CD8-positive, alpha-beta memory T cell (primary cell): ENCODE measurements around the gene HPS1. TPM values are rescaled to one million over a fixed set of nuclear protein-coding genes. Genes with fewer than 3 reads are reported as not detected.

ENCODE experiments used
- CTCF ChIA-PET: fragments of 350-600 bp; sonication (Branson Sonifier 250); formaldehyde crosslinking; loops from one replicate; lab custom pipeline; 2021; ENCODE audit warnings: antibody characterized with exemption; lab: Charles Lee
- POLR2A ChIA-PET: fragments of 350-600 bp; sonication (Branson Sonifier 250); formaldehyde crosslinking; loops from one replicate; lab custom pipeline; 2021; ENCODE audit warnings: antibody characterized with exemption; lab: Charles Lee
- DNase-seq, 5 donors: peaks; one replicate each; pipeline versions ENCODE4 v3.0.0 to v3.0.0-alpha.2; 2020 to 2022; ENCODE audit warnings: mixed read lengths in 1 of 5
- H3K27ac ChIP-seq: one replicate; pipeline ENCODE4 v1.7.0; 2013; ENCODE audit warnings: low read depth, mild to moderate bottlenecking, low read length, moderate library complexity
- H3K27me3 ChIP-seq: 2 replicates; pipeline ENCODE4 v1.7.0; 2013; ENCODE audit warnings: low read length, mild to moderate bottlenecking; ENCODE audit not compliant: insufficient read depth, poor library complexity, severe bottlenecking
- H3K36me3 ChIP-seq: 2 replicates; pipeline ENCODE4 v1.7.0; 2013; ENCODE audit warnings: mild to moderate bottlenecking, low read length, moderate library complexity; ENCODE audit not compliant: insufficient read depth
- H3K4me1 ChIP-seq: 2 replicates; pipeline ENCODE4 v1.7.0; 2013; ENCODE audit warnings: mild to moderate bottlenecking, low read length, moderate library complexity; ENCODE audit not compliant: insufficient read depth
- H3K4me3 ChIP-seq: 2 replicates; pipeline ENCODE4 v1.7.0; 2013; ENCODE audit warnings: mild to moderate bottlenecking, low read length
- H3K9me3 ChIP-seq: 2 replicates; pipeline ENCODE4 v1.7.0; 2013; ENCODE audit warnings: mild to moderate bottlenecking, low read length
- H3K27ac Mint-ChIP-seq, 8 donors: one replicate each; pipeline ENCODE4 v1.8.0; 2020 to 2021; ENCODE audit warnings: mixed read lengths in 8 of 8, mild to moderate bottlenecking in 6 of 8, inconsistent platforms in 3 of 8, moderate library complexity in 3 of 8
- H3K27me3 Mint-ChIP-seq, 2 donors: one replicate each; pipeline ENCODE4 v1.8.0; 2020 to 2021; ENCODE audit warnings: mixed read lengths in 2 of 2, mild to moderate bottlenecking in 1 of 2, moderate library complexity in 1 of 2
- H3K36me3 Mint-ChIP-seq, 3 donors: one replicate each; pipeline ENCODE4 v1.8.0; 2020 to 2021; ENCODE audit warnings: mixed read lengths in 3 of 3, inconsistent platforms in 1 of 3, mild to moderate bottlenecking in 1 of 3
- H3K4me1 Mint-ChIP-seq, 3 donors: one replicate each; pipeline ENCODE4 v1.8.0; 2020 to 2021; ENCODE audit warnings: mixed read lengths in 3 of 3, inconsistent platforms in 1 of 3, mild to moderate bottlenecking in 1 of 3
- H3K4me3 Mint-ChIP-seq, 7 donors: one replicate each; pipeline ENCODE4 v1.8.0; 2020 to 2021; ENCODE audit warnings: mixed read lengths in 7 of 7, mild to moderate bottlenecking in 6 of 7, moderate library complexity in 4 of 7, inconsistent platforms in 2 of 7
- H3K9me3 Mint-ChIP-seq, 5 donors: one replicate each; pipeline ENCODE4 v1.8.0; 2020 to 2022; ENCODE audit warnings: mixed read lengths in 5 of 5, mild to moderate bottlenecking in 3 of 5, moderate library complexity in 2 of 5, inconsistent platforms in 1 of 5
- polyA plus RNA-seq: library from polyadenylated mRNA; unstranded; fragments of 300-500 nt; fragmentation: Illumina TruSeq; gene quantifications from one replicate; pipeline ENCODE4 v1.2.3, GENCODE V29; 2021
- total RNA-seq, 2 experiments: library from RNA; stranded (reverse); gene quantifications; one replicate each; pipeline ENCODE4 v1.2.3, GENCODE V29; 2021

Gene HPS1
- total and polyA plus RNA-seq, 3 experiments from 2014 or later: 50.5 to 89.8 (median 58.3) TPM

DNA sequence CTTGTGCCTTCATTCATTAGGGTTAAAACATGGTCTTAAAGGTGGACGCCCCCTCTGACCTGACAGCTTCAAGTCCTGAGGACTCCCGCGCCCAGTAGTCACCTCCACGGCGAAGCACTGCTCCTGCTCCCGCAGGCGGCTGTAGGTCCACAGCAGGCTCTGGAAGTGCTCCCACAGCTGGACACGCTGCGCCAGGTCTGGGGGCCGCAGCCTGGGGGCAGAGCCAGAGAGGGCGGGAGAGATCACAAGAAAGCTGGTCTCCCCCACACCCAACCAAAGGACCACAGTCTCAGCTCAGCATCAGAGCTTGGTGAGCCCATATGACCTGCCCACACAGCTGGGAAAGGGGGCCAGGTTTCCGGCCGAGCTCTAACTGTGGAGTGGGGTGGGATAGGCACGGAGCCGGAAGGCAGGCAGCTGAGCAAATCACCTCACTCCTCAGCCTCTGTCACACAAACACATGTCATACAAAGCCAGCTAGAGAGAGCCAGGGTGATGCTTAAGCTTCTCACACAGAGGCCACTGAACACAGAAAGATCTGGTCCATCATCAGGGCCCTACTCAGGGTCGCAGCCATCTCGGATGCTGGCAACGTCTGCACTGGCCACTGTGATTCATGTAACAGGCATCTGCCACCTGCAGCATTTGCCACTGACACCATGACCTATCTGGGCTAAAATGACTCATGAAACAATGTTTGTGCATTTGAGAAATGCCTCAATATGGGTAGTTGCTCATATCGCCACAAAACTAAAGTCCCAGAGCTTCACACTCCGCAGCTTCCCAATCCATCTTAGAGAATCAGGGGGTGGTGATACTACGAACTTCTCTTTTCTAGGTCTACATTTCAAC lies 12.6 kb downstream of the HPS1 start:
- no peak for DNase-seq
- Histone ChIP-seq H3K27me3 (no peaks in the 10 kb centered on the region), H3K9me3 (no peaks in the 10 kb centered on the region), H3K36me3 (peaks cover 30% of the 10 kb centered on the region), H3K4me1 (no peaks in the 10 kb centered on the region), H3K4me3 (no peak overlapping the region), H3K27ac (no peak overlapping the region)
- Mint-ChIP-seq H3K9me3 (peaks cover 0 to 2% (median 0%) of the 10 kb centered on the region in 5 donors), H3K4me3 (no peak overlapping the region), H3K4me1 (peaks cover 4 to 18% (median 10%) of the 10 kb centered on the region in 3 donors), H3K27me3 (no peaks in the 10 kb centered on the region), H3K27ac (peak overlapping the region in 1 of 8 donors; percentile 21), H3K36me3 (peaks cover 26 to 96% (median 29%) of the 10 kb centered on the region in 3 donors)
- ChIA-PET CTCF (interaction anchor here (1.3 to 4.6 kb wide), 2 partner anchors 9 to 12 kb away, joined by 3 to 13 read pairs; no protein-coding TSS in a partner anchor), POLR2A (no interaction called here)

DNA sequence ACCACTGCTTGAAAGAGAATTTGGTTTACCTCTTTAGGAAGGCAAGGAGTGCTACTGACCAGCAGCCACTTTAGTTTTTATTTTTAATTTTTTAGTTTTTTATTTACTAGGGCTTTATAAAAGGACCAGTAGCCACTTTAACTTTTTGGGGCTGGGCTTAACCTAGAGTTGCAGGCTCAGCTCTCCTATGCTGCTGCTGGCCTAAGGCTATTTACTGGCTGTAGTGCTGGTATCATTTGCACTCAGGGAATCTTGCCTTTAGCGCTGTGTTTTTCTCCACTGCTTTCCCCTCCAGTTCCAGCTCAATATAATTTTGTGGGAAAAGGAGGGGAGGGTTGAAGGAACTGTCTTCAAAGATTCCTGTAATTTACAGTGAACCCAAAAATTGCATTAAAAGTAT lies 13.4 kb downstream of the HPS1 start:
- Mint-ChIP-seq H3K9me3 (peaks cover 0 to 2% (median 0%) of the 10 kb centered on the region in 5 donors), H3K27ac (no peak overlapping the region), H3K4me1 (peaks cover 4 to 11% (median 7%) of the 10 kb centered on the region in 3 donors), H3K27me3 (no peaks in the 10 kb centered on the region), H3K4me3 (no peak overlapping the region), H3K36me3 (peaks cover 25 to 92% (median 26%) of the 10 kb centered on the region in 3 donors)
- Histone ChIP-seq H3K27ac (no peak overlapping the region), H3K4me3 (no peak overlapping the region), H3K36me3 (peaks cover 30% of the 10 kb centered on the region), H3K4me1 (no peaks in the 10 kb centered on the region), H3K9me3 (no peaks in the 10 kb centered on the region), H3K27me3 (no peaks in the 10 kb centered on the region)
- no peak for DNase-seq
- ChIA-PET CTCF (interaction anchor here (4.6 kb wide), 1 partner anchor 8 kb away, joined by 13 read pairs; no protein-coding TSS in a partner anchor), POLR2A (no interaction called here)

DNA sequence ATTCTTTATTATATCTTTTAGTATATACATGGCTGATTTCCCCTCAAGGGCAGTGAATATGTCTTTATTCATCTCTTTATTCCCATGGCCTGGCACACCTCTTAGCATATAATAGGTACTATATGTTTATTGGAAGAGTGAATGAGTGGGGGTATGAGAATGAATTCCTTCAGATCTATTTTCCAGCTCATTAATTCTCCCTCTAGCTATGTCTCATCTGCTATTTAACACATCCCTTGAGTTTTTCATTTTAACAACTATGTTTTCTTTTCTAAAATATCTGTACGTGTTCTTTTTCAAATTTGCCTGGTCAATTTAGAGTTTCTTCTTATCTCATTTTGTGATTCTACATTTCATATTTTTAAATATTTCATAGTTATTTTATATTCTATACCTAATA lies 14.4 kb downstream of the HPS1 start:
- Histone ChIP-seq H3K27ac (no peak overlapping the region), H3K36me3 (peaks cover 35% of the 10 kb centered on the region), H3K4me3 (no peak overlapping the region), H3K4me1 (no peaks in the 10 kb centered on the region), H3K27me3 (no peaks in the 10 kb centered on the region), H3K9me3 (no peaks in the 10 kb centered on the region)
- Mint-ChIP-seq H3K4me1 (peaks cover 0 to 4% (median 3%) of the 10 kb centered on the region in 3 donors), H3K4me3 (no peak overlapping the region), H3K9me3 (peaks cover 0 to 2% (median 0%) of the 10 kb centered on the region in 5 donors), H3K27me3 (no peaks in the 10 kb centered on the region), H3K27ac (no peak overlapping the region), H3K36me3 (peaks cover 23 to 92% (median 26%) of the 10 kb centered on the region in 3 donors)
- CTCF ChIA-PET: no interaction called here
- no peak for DNase-seq
- POLR2A ChIA-PET: interaction anchor here (0.5 to 0.7 kb wide), 2 partner anchors 24 to 42 kb away, joined by 3 to 7 read pairs; no protein-coding TSS in a partner anchor

DNA sequence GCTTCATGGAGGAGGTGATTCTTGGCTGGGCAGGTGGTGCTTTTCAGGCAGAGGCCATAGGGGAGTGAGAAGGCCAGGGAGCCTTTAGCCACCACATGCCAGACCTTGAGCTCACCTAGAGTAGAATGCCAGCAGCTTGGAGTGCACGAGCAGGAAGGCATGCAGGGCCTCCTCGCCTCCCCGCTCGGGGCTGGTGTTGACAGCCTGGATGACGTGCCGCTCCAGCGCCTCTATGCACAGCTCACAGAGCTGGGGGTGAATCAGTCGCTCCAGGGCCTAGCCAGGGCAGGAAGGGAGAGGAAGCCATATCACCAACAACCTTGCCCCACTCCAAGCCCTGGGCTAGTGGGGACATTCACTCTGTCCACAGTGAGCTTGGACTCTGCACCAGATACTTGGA lies 15.7 kb downstream of the HPS1 start:
- H3K27ac Mint-ChIP-seq: peak overlapping the region in 3 of 8 donors; percentile 1 to 58 (median 57)
- H3K9me3 ChIP-seq: no peaks in the 10 kb centered on the region
- H3K36me3 ChIP-seq: peaks cover 35% of the 10 kb centered on the region
- no peaks in the 10 kb centered on the region for H3K27me3 ChIP-seq
- peaks cover 18 to 87% (median 26%) of the 10 kb centered on the region in 3 donors for H3K36me3 Mint-ChIP-seq
- DNase-seq: no peak
- H3K4me3 ChIP-seq: no peak overlapping the region
- no peaks in the 10 kb centered on the region for H3K27me3 Mint-ChIP-seq
- CTCF ChIA-PET: no interaction called here
- H3K4me3 Mint-ChIP-seq: no peak overlapping the region
- POLR2A ChIA-PET: no interaction called here
- no peaks in the 10 kb centered on the region for H3K4me1 ChIP-seq
- H3K9me3 Mint-ChIP-seq: peaks cover 0 to 2% (median 0%) of the 10 kb centered on the region in 5 donors
- H3K27ac ChIP-seq: no peak overlapping the region
- H3K4me1 Mint-ChIP-seq: no peaks in the 10 kb centered on the region

GRCh38 chr10:98430427-98430826 lies 16.3 kb downstream of the HPS1 start:
- Mint-ChIP-seq H3K27ac (no peak overlapping the region), H3K27me3 (no peaks in the 10 kb centered on the region), H3K4me3 (no peak overlapping the region), H3K4me1 (no peaks in the 10 kb centered on the region), H3K36me3 (peaks cover 18 to 84% (median 26%) of the 10 kb centered on the region in 3 donors), H3K9me3 (peaks cover 0 to 2% (median 0%) of the 10 kb centered on the region in 5 donors)
- H3K4me1 ChIP-seq: no peaks in the 10 kb centered on the region
- ChIA-PET POLR2A (no interaction called here), CTCF (no interaction called here)
- H3K27ac ChIP-seq: no peak overlapping the region
- H3K9me3 ChIP-seq: no peaks in the 10 kb centered on the region
- no peaks in the 10 kb centered on the region for H3K27me3 ChIP-seq
- H3K4me3 ChIP-seq: no peak overlapping the region
- DNase-seq: no peak
- peaks cover 31% of the 10 kb centered on the region for H3K36me3 ChIP-seq

DNA sequence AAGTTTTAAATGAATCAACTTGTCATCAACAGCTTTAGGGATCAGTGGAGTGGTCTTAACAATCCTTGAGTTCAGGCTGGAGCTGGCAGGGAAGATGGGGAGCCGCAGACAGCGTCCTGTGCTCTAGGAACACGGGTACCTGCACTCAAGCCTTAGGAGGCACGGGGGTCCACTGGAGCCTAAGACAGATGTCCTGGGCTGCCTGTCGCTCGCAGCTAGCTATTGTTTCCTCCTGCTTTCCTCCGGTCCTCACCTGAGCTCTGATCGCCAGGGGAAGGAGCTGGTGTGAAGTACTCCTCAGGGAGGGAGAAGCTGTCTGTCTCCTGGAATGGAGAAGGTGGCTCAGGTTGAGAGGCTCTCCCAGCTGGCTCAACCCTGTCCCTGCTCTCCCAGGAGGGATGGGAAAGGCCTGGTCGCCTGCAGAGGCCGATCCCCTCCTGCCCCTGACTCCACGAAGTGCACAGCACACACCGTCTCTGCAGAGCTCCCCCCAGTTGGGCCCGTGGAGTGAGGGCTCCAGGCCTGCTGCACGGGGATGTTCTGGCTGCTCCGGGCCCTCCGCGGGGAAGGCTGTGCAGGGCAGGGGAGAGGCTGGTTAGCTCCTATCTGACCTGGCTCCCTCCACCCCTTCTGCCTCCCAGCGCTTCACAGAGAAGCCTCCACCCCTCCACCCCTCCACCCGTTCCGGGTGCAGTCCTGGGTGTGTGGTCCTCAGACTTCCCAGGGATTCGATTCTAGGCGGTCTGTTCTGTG lies 17.2 kb downstream of the HPS1 start:
- no peaks in the 10 kb centered on the region for H3K27me3 Mint-ChIP-seq
- ChIA-PET CTCF (no interaction called here), POLR2A (interaction anchor here (0.7 kb wide), 1 partner anchor 188 kb away, joined by 3 read pairs; no protein-coding TSS in a partner anchor)
- Histone ChIP-seq H3K4me1 (no peaks in the 10 kb centered on the region), H3K27me3 (no peaks in the 10 kb centered on the region), H3K27ac (no peak overlapping the region), H3K4me3 (no peak overlapping the region), H3K9me3 (no peaks in the 10 kb centered on the region), H3K36me3 (peaks cover 22% of the 10 kb centered on the region)
- H3K4me1 Mint-ChIP-seq: no peaks in the 10 kb centered on the region
- H3K27ac Mint-ChIP-seq: no peak overlapping the region
- no peak overlapping the region for H3K4me3 Mint-ChIP-seq
- peaks cover 0 to 2% (median 0%) of the 10 kb centered on the region in 5 donors for H3K9me3 Mint-ChIP-seq
- no peak for DNase-seq
- peaks cover 16 to 83% (median 21%) of the 10 kb centered on the region in 3 donors for H3K36me3 Mint-ChIP-seq

GRCh38 chr10:98427011-98427515 lies 19.7 kb downstream of the HPS1 start:
- H3K27me3 Mint-ChIP-seq: no peaks in the 10 kb centered on the region
- DNase-seq: no peak
- POLR2A ChIA-PET: no interaction called here

More at GRCh38 chr10:98427011-98427515, 19.7 kb downstream of the HPS1 start:
- Histone ChIP-seq H3K4me1 (no peaks in the 10 kb centered on the region), H3K4me3 (no peak overlapping the region), H3K27ac (no peak overlapping the region), H3K36me3 (peaks cover 17% of the 10 kb centered on the region), H3K27me3 (no peaks in the 10 kb centered on the region), H3K9me3 (no peaks in the 10 kb centered on the region)
- CTCF ChIA-PET: interaction anchor here (0.6 to 0.7 kb wide), 2 partner anchors 40 to 718 kb away, joined by 3 to 4 read pairs; no protein-coding TSS in a partner anchor
- no peaks in the 10 kb centered on the region for H3K9me3 Mint-ChIP-seq
- H3K36me3 Mint-ChIP-seq: peaks cover 12 to 82% (median 16%) of the 10 kb centered on the region in 3 donors
- H3K4me3 Mint-ChIP-seq: no peak overlapping the region
- no peaks in the 10 kb centered on the region for H3K4me1 Mint-ChIP-seq
- no peak overlapping the region for H3K27ac Mint-ChIP-seq
